Measurements from ENCODE around the gene UBE2Z. TPM values are rescaled to one million over a fixed set of nuclear protein-coding genes. Genes with fewer than 3 reads are reported as not detected.

UBE2Z gene
- total and polyA plus RNA-seq, 2 of the 8 experiments (the other 6 are each of a cell fraction or from before 2014, with no cell fraction given): 73.4 to 75.9 TPM

DNA sequence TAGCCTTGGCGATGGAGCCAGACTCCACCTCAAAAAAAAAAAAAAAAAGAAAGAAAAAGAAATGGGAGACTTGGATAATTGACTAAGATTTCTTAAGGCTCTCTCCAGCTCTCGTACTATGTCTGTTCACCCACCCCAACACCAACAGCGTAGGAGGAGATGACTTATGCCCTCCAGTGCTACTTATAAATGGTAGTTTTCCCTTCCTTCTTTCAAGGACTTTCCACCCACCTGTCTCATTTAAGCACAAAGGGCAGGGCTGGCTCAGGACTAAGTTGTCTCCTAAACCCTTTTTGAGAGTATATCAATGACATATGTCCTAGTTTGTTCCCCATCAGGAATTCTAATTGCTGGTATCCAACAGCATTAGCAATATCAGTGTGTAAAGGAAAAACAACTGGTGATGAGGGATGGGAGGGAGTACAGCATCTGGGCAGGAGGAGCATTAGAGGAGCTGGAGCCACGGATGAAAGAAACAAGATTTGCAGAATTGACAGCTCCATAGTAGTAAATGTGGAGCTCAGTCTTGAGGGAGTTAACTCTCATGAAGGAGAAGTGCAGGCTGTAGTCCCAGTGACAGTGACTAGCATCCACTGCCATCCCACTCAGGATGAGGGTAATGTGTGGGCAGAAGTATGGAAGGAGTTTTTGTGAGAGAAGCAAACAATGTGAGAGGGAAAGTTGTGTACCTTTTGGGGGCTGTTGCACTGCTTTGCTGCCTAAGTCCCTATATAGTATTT, 17.2 kb downstream of the UBE2Z start (continued):
- TF ChIP-seq SUZ12 (IDR thresholded peaks at IDR 0.05; ENCODE audit: low read length) (no peak), SAP30 (IDR thresholded peaks at IDR 0.05; ENCODE audit: insufficient read depth, insufficient replicate concordance, low read length) (no peak), ZNF274 (IDR thresholded peaks at IDR 0.05; ENCODE audit: borderline replicate concordance, extremely low read depth, low read length) (no peak)
